H1 (cell line): ENCODE measurements around the gene CPT2.

Source experiments
- EZH2 ChIP-seq: fragments of 200-600 bp; sonication (generic); IDR thresholded peaks from 2 replicates; pipeline ENCODE4 v1.7.1; 2012; ENCODE audit warnings: low read depth, mild to moderate bottlenecking, moderate library complexity, low read length, inconsistent platforms; ENCODE audit not compliant: severe bottlenecking
- GABPA ChIP-seq: IDR thresholded peaks from 2 replicates; pipeline ENCODE4 v1.6.1; 2011; ENCODE audit warnings: mild to moderate bottlenecking, low read length, moderate library complexity, borderline replicate concordance; ENCODE audit not compliant: insufficient read depth
- KDM1A ChIP-seq: fragments of 200-600, 300-600 bp; sonication (generic); IDR thresholded peaks from 2 replicates; pipeline ENCODE4 v1.7.1; 2016; ENCODE audit warnings: mild to moderate bottlenecking, low read length, borderline replicate concordance
- POLR2A ChIP-seq, 2 experiments: IDR thresholded peaks; 1 replicate in 1 of 2; 2 replicates in 1 of 2; pipeline ENCODE4 v1.6.1; 2011; ENCODE audit warnings: low read depth in 2 of 2, low read length in 2 of 2, mild to moderate bottlenecking in 2 of 2; ENCODE audit errors: control extremely low read depth in 1 of 2
- RFX5 ChIP-seq: IDR thresholded peaks from 2 replicates; pipeline ENCODE4 v1.6.1; 2011; ENCODE audit warnings: low read depth, low read length, improper control_type of control experiment, borderline replicate concordance
- RXRA ChIP-seq: IDR thresholded peaks from 2 replicates; pipeline ENCODE4 v1.6.1; 2011; ENCODE audit warnings: low read depth, mild to moderate bottlenecking, low read length, moderate library complexity; ENCODE audit not compliant: insufficient read depth
- TAF7 ChIP-seq: optimal IDR thresholded peaks from 2 replicates; pipeline ENCODE3; 2011; ENCODE audit warnings: low read depth, mild to moderate bottlenecking, inconsistent platforms, low read length, moderate library complexity, borderline replicate concordance
- YY1 ChIP-seq: IDR thresholded peaks from 2 replicates; pipeline ENCODE4 v1.6.1; 2011; ENCODE audit warnings: low read depth, mild to moderate bottlenecking, low read length
- TF ChIP-seq, protein P1 (sequence below), 3 experiments: IDR thresholded peaks; 1 replicate in 2 of 3; 2 replicates in 1 of 3; pipeline versions ENCODE4 v1.5.1 to v1.6.1; 2011; ENCODE audit warnings: low read length in 3 of 3, mild to moderate bottlenecking in 3 of 3, inconsistent platforms in 2 of 3, low read depth in 1 of 3, moderate library complexity in 1 of 3; ENCODE audit not compliant: insufficient read depth in 1 of 3; ENCODE audit errors: control extremely low read depth in 1 of 3

DNA sequence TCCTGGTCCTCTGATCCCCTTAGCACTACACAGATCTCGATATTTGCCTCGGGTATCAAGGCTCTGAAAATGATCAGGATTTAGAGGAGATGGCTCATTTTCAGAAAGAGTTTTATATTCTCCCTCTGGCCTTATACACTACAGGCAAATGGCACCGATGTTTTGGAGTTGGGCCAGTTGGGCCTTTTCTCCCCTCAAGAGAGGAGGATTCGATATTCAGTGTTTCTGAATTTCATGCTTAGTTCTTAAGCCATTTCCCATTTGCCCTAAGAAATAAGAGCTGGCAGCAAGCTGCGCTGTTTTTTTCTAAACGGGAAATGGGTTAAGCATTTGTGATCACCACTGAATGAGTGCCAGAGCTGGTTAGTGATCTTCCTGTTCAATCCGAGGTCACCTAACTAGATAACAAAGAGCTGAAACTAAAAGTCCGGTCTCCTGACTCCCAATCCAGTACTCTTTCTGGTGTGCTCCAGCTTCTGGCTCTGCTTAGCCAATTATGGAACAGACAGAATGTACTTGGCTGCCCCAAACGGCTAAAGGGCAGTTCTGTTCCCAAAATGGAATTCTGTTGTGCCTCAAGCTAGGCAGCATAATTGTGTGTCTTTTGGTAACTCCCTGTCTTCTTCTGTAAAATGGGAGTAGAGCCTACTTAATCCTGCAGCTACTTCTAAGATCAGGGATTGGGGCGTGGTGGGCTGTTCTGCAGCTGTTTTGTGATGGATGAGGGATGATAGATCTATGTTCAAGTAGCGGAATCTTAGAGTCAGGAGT, 1.2 kb upstream of the CPT2 start:
- TF ChIP-seq, protein P1, sequence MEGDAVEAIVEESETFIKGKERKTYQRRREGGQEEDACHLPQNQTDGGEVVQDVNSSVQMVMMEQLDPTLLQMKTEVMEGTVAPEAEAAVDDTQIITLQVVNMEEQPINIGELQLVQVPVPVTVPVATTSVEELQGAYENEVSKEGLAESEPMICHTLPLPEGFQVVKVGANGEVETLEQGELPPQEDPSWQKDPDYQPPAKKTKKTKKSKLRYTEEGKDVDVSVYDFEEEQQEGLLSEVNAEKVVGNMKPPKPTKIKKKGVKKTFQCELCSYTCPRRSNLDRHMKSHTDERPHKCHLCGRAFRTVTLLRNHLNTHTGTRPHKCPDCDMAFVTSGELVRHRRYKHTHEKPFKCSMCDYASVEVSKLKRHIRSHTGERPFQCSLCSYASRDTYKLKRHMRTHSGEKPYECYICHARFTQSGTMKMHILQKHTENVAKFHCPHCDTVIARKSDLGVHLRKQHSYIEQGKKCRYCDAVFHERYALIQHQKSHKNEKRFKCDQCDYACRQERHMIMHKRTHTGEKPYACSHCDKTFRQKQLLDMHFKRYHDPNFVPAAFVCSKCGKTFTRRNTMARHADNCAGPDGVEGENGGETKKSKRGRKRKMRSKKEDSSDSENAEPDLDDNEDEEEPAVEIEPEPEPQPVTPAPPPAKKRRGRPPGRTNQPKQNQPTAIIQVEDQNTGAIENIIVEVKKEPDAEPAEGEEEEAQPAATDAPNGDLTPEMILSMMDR (IDR thresholded peaks at IDR 0.05; ENCODE audit: control extremely low read depth in 1 of 3, insufficient read depth in 1 of 3, low read depth in 1 of 3, low read length in 3 of 3): no peak
- TF ChIP-seq POLR2A (IDR thresholded peaks at IDR 0.05; ENCODE audit: control extremely low read depth in 1 of 2, low read depth in 2 of 2, low read length in 2 of 2) (no peak), RXRA (no peak), KDM1A (no peak), EZH2 (no peak), RFX5 (no peak), YY1 (no peak), TAF7 (no peak), GABPA (no peak)
